ENCODE measurements around the gene CDH26. TPM values are rescaled to one million over a fixed set of nuclear protein-coding genes. Genes with fewer than 3 reads are reported as not detected.

The CDH26 gene
- total and polyA plus RNA-seq, 2 of the 13 experiments (the other 11 are each of a cell fraction or from before 2014, with no cell fraction given): 0.40 to 1.1 TPM

GRCh38 chr20:59942245-59942644, 16.0 kb upstream of the CDH26 start:
- Histone ChIP-seq H3K4me2 (ENCODE audit: low read depth, low read length) (peak overlapping the region; percentile 84; the same call in 1 of the 2 replicates), H3K4me1 (ENCODE audit: insufficient read depth, low read length) (peaks cover 29% of the 10 kb centered on the region), H2AFZ (ENCODE audit: low read length) (no peak overlapping the region), H4K20me1 (ENCODE audit: insufficient read depth, low read length) (no peaks in the 10 kb centered on the region), H3K27me3 (ENCODE audit: control insufficient read depth in 1 of 2, insufficient read depth in 2 of 2, low read length in 2 of 2) (no peaks in the 10 kb centered on the region; a peak in 1 of 5 replicates), H3K4me3 (replicated peaks in 1 of 3; ENCODE audit: insufficient read depth in 1 of 3, low read depth in 2 of 3, low read length in 3 of 3) (no peak overlapping the region), H3K9me3 (ENCODE audit: low read length) (no peaks in the 10 kb centered on the region), H3K27ac (ENCODE audit: extremely low read length, insufficient read depth, low read length) (no peak overlapping the region), H3K36me3 (replicated peaks in 1 of 2; ENCODE audit: control insufficient read depth in 1 of 2, insufficient read depth in 2 of 2, low read length in 2 of 2) (peaks cover 8 to 17% of the 10 kb centered on the region in 2 experiments; a peak in 4 of 5 replicates), H3K9ac (ENCODE audit: insufficient read depth, low read depth, low read length) (no peak overlapping the region), H3K79me2 (ENCODE audit: insufficient read depth, low read length) (peaks cover 11% of the 10 kb centered on the region)
- WGBS (ENCODE audit: low lambda C conversion rate): 98% methylated on average over 2 of the region's 2 CpGs
- TF ChIP-seq HNRNPK (IDR thresholded peaks at IDR 0.05; ENCODE audit: low read depth, low read length, poor library complexity, severe bottlenecking): no peak
- TF ChIP-seq HOXA7 (CRISPR knock-in tag; IDR thresholded peaks at IDR 0.05): no peak
- no peak for TF ChIP-seq E2F5 (CRISPR knock-in tag; conservative IDR thresholded peaks at IDR 0.05)
- intact Hi-C loops (cut with micrococcal nuclease; ENCODE audit: unreplicated experiment) (no loop called here), in situ Hi-C loops (cut with HindIII; ENCODE audit: extremely low pct_ligation_motif_present, low pct_unique_long_range_greater_than_20kb) (no loop called here)
- FAIRE-seq: peak; percentile 15
- CTCF ChIA-PET (ENCODE audit: low intra/inter-chr PET ratio, low total read pairs): no interaction called here
- POLR2A ChIA-PET: no interaction called here
- BruUV-seq (replicated peaks): no TSS peak
- DNase-seq (ENCODE audit: low spot score): no peak
- ATAC-seq: no peak

GRCh38 chr20:59944726-59945125, 13.5 kb upstream of the CDH26 start:
- intact Hi-C loops (cut with micrococcal nuclease; ENCODE audit: unreplicated experiment): no loop called here
- no TSS peak for BruUV-seq (replicated peaks)
- TF ChIP-seq FOXO4 (CRISPR knock-in tag; conservative IDR thresholded peaks at IDR 0.05) (no peak), ZNF24 (IDR thresholded peaks at IDR 0.05) (no peak), ZNF253 (CRISPR knock-in tag; IDR thresholded peaks at IDR 0.05; ENCODE audit: borderline replicate concordance) (no peak), AFF4 (CRISPR knock-in tag; IDR thresholded peaks at IDR 0.05) (no peak), ZNF569 (CRISPR knock-in tag; IDR thresholded peaks at IDR 0.05; ENCODE audit: borderline replicate concordance) (no peak), ZNF234 (CRISPR knock-in tag; conservative IDR thresholded peaks at IDR 0.05) (no peak), RELA (CRISPR knock-in tag; IDR thresholded peaks at IDR 0.05) (no peak), IRF9 (CRISPR knock-in tag; IDR thresholded peaks at IDR 0.05; ENCODE audit: borderline replicate concordance) (no peak), PAF1 (CRISPR knock-in tag; IDR thresholded peaks at IDR 0.05) (no peak)

More at GRCh38 chr20:59944726-59945125, 13.5 kb upstream of the CDH26 start:
- WGBS (ENCODE audit: low lambda C conversion rate): 95% methylated on average over 7 of the region's 7 CpGs
- peaks cover 13% of the 10 kb centered on the region for H3K4me1 ChIP-seq (ENCODE audit: insufficient read depth, low read length)
- no peak overlapping the region for H2AFZ ChIP-seq (ENCODE audit: low read length)
- H3K9me3 ChIP-seq (ENCODE audit: low read length): no peaks in the 10 kb centered on the region
- peaks cover 11% of the 10 kb centered on the region for H3K79me2 ChIP-seq (ENCODE audit: insufficient read depth, low read length)
- ChIA-PET POLR2A (no interaction called here), CTCF (ENCODE audit: low intra/inter-chr PET ratio, low total read pairs) (no interaction called here)
- DNase-seq (ENCODE audit: low spot score) (no peak), ATAC-seq (no peak), FAIRE-seq (no peak)
- H3K4me3 ChIP-seq (replicated peaks in 1 of 3; ENCODE audit: insufficient read depth in 1 of 3, low read depth in 2 of 3, low read length in 3 of 3): no peak overlapping the region
- no peak overlapping the region for H3K27ac ChIP-seq (ENCODE audit: extremely low read length, insufficient read depth, low read length)
- no peaks in the 10 kb centered on the region for H4K20me1 ChIP-seq (ENCODE audit: insufficient read depth, low read length)
- H3K9ac ChIP-seq (ENCODE audit: insufficient read depth, low read depth, low read length): no peak overlapping the region
- no peak overlapping the region for H3K4me2 ChIP-seq (ENCODE audit: low read depth, low read length)
- H3K36me3 ChIP-seq (replicated peaks in 1 of 2; ENCODE audit: control insufficient read depth in 1 of 2, insufficient read depth in 2 of 2, low read length in 2 of 2): peaks cover 8 to 17% of the 10 kb centered on the region in 2 experiments; a peak in 4 of 5 replicates
- no peaks in the 10 kb centered on the region; a peak in 1 of 5 replicates for H3K27me3 ChIP-seq (ENCODE audit: control insufficient read depth in 1 of 2, insufficient read depth in 2 of 2, low read length in 2 of 2)
- in situ Hi-C loops (cut with HindIII; ENCODE audit: extremely low pct_ligation_motif_present, low pct_unique_long_range_greater_than_20kb): no loop called here

Measured in HepG2 (cell line).